CD1c-positive myeloid dendritic cell (primary cell): ENCODE data around the gene SYNDIG1.

Source experiments
- DNase-seq: peaks from one replicate; pipeline ENCODE4 v3.0.0-alpha.2; 2016; ENCODE audit errors: extremely low spot score

SYNDIG1 gene

GRCh38 chr20:24633521-24633920 lies 164.1 kb downstream of the SYNDIG1 start:
- no peak for DNase-seq

DNA sequence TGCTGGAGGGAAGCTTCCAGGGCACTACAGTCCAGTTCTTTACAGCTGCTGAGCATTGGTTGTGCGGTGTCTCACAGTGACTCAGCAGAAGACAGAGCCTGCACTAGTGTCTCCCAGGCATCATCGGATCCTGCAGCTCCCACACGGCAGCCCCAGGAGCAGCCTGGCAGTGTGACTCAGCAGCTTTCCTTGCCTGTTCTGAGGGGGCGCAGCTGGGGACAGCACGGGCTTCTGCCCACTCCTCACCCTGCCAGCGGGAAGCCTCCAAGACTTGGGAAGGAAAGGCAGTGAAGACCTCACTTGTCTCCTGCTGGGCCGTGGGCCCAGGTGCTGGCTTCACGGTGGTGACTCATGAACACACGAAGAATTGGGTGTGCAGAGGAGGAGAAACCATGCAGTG lies 165.4 kb downstream of the SYNDIG1 start:
- DNase-seq, result no peak

GRCh38 chr20:24636626-24637025 lies 167.2 kb downstream of the SYNDIG1 start:
- DNase-seq, result no peak

GRCh38 chr20:24637087-24637486 lies 167.7 kb downstream of the SYNDIG1 start:
- no peak for DNase-seq

DNA sequence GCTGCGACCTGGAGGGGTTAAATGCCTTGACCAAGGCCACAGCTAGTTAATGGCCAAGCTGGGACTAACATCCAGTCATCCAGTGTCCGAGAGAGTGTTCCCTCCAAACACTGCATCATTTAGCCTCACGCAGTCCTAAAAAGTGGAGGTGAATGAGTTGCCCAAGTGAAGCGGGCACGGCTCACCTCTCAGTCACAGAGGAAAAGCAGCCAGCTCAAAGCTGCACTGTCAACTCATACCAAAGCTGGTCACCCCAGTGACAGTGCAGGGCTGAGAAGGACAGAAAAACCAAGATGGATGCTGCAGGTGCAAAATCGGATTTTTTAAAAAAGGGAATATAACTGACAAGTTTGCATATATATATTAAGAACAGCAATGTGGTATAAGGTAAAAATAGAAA lies 168.5 kb downstream of the SYNDIG1 start:
- no peak for DNase-seq

DNA sequence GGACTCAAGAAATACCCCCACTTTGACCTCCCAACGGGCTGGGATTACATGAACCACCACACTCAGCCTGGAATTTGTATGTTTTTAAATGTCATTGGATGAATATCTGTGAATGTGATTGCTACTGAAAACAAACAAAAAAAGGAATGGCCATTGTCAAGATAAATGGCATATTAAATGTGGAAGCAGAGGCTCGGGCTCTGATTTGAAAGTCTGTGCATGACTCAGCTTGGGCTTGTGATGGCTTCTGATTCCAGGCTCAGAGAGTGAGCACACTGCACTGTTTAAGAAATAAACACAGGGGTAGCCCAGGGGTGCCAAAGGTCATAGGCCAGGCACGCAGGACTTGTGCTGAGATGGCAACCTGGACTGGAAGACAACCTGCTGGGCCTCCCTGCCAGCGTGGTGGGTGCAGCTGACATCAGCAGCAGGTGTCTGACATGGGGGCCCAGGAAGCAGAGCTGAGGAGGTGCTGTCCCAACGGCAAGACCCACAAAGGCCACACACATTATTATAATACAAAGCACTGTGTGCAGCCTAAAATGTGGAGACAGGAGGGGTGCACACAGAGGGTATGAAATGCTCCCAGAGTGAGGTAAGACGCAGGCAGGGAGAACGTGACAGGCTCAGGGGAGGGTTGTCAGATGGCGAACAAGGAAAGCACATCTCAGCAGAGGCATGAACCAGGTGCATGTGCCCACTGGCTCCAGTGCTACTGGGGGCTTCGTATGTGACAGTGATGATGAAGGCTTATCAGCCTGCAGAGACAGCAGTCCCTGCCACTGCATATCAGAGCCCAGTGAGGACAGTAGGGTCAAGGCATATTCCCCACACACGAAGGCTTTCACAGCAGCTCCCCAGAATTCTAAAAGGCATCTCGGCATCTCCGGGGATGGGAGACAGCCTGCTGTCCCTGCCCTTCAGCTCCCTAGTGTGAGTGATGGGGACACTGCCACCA lies 169.4 kb downstream of the SYNDIG1 start:
- no peak for DNase-seq

DNA sequence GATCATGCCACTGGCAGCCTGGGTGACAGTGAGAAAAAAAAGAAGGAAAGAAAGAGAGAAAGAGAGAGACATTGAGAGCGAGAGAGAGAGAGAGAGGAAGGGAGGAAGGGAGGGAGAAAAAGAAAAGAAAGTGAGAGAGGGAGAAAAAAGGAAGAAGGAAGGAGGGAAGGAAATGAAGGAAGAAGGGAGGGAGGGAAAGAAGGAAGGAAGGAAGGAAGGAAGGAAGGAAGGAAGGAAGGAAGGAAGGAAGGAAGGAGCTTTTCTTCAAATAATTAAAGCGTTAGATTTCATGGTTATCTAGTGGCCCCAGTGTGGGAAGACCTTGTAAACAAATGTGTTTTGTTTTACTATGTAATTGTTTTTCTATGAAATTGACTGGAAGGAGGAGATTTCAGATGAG lies 170.8 kb downstream of the SYNDIG1 start:
- DNase-seq, result no peak

DNA sequence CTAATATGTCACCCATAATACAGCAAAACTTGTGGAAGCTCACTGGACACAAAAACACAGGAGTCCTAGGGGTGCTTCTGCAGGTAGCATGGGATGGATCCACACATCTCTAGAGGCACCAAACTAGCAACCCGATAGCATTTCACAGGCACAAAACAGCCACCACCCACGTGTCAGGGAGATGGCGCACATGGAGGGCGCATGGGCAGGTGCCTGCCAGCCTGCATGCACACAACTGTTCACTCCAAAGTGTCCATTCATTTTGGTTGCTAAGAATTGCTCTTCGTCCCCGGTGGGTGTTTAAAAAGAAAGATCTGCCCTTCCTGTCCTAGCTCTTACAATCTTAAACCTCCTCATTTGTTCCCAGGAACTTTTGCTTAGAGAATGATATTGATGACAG lies 171.3 kb downstream of the SYNDIG1 start:
- no peak for DNase-seq

GRCh38 chr20:24643731-24644626 lies 174.6 kb downstream of the SYNDIG1 start:
- no peak for DNase-seq

- no peak for DNase-seq
Measured at GRCh38 chr20:24646321-24646720, 176.9 kb downstream of the SYNDIG1 start.

DNA sequence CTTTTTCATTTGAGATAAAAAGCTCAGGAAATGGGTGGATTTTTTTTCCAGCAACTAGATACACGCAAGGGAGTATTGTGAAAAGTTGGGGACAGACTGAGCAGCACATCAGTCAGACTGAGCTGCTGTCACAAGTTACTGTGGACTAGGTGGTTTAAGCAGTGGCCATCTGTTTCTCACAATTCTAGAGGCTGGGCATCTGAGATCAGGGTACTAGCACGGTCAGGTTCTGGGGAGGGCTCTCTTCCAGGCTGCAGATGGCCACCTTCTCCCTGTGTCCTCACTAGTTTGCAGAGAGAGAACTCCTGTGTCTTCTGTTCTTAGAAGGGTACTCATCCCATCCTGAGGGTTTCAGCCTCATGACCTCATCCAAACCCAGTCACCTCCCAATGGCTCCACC lies 178.3 kb downstream of the SYNDIG1 start:
- no peak for DNase-seq

DNA sequence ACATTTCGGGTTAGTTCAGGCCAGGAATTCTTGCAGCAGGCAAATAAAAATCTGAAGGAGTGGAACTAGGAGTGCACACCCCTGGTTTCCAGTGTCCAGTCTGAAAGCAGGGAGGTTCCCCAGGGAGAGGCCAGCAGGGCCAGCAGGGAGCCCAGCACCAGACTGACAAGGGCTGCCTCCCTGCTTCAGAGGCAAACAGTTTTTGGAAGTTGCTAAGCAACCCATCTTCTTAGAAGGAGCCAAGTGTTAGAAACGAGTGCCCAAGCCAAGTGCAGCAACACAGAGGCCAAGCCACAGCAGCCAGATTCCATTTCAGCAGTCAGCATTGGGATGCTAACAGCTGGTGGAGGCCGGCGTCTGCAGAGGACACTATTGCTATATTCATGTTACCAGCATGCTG lies 179.1 kb downstream of the SYNDIG1 start:
- no peak for DNase-seq

DNA sequence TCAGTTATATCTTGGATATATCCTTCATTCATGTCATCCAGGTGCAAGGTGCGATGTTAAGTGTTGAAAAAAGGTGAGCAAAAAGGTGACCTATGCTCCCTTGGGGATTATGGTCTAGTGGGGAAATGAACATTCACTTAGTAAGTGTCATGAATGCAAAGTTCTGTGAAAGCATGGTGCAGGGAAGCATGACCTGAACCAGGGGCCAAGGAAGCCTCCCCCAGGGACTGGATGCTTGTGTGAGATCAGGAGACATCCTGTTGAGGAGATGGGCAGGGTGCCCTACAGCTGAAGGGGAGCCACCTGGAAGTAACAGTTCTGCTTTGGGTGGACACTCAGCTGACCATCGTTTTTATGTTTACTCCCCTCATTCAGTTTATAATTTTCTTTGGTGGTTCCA lies 179.5 kb downstream of the SYNDIG1 start:
- no peak for DNase-seq

- DNase-seq, result no peak
Measured at GRCh38 chr20:24649787-24650490, 180.5 kb downstream of the SYNDIG1 start.

DNA sequence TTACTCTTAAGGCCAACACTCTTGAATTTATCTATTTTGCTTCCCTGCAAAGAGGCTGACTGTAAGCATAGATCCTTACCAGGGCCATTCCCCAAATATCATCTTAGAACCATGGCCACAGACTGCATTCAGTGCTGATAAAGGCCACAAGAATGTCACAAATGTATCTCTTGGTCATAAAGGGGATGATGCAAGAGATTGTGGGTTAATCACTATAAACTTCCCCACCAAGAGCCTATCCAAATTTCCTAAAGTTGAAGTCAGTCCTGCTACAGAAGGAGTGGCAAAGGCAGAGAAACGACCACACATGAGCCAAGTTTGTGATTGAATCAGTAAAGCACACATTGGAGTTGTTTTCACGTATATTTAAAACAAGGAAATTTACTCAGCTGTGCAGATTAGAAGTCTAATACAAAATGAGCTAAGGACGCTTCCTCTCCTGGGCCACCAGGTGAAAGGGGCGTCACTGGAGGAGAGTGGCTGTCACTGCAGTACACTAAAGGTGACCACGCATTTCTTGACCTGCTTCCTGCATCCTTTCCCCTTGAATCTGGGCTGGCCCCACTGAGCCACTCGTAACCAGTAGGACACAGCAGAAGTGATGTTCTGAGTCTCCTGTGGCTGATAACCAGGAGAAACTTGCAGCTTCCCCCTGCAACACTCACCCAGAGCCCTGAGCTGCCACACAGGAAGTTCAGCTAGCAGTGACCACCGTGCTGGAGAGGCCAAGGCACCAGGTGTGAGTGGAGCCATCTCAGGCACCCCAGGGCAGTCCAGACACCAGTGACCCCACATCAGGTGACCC lies 181.9 kb downstream of the SYNDIG1 start:
- no peak for DNase-seq

GRCh38 chr20:24651976-24652345 lies 182.5 kb downstream of the SYNDIG1 start:
- DNase-seq, result no peak

DNA sequence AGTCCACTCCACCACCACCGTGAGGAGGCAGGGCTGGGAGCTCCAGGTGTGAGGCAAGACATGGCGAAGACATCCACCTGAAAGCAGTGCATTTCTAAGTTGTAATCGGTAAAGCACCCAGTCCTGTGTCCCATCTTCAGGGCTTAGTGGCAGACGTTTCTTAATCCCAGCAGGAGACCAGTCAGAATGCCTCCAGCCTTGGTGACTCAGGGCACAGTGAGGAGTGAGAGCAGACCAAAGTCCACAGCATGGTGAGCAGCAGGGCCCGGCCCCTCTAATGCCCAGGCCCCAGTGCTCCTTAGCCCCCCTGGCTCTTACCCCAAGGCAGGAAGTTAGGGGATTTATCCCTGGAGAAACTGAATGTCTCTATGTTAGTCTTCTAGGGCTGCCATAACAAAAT lies 183.9 kb downstream of the SYNDIG1 start:
- DNase-seq, result no peak

- DNase-seq, result no peak
Measured at GRCh38 chr20:24654425-24654824, 185.0 kb downstream of the SYNDIG1 start.

- no peak for DNase-seq
Measured at GRCh38 chr20:24656391-24656790, 187.0 kb downstream of the SYNDIG1 start.

DNA sequence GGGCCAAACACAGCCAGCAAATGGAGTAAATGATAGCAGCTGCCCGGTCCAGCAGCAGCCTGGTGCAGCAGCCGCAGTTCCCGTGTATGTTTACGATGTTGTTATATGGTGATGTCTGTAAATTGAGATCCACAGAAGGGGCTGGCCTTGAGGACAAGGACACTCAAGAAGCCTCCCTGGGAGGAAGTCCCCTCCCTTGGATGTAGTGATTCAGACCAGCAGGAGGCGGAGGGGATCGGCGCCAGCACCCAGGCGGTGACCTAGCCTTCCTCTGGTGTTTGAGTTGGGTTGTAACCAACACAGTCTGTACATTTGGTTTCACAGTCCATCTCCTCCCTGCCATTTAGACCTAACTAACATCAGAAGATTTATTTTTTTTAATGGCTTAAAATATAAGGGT lies 187.8 kb downstream of the SYNDIG1 start:
- DNase-seq, result no peak

DNA sequence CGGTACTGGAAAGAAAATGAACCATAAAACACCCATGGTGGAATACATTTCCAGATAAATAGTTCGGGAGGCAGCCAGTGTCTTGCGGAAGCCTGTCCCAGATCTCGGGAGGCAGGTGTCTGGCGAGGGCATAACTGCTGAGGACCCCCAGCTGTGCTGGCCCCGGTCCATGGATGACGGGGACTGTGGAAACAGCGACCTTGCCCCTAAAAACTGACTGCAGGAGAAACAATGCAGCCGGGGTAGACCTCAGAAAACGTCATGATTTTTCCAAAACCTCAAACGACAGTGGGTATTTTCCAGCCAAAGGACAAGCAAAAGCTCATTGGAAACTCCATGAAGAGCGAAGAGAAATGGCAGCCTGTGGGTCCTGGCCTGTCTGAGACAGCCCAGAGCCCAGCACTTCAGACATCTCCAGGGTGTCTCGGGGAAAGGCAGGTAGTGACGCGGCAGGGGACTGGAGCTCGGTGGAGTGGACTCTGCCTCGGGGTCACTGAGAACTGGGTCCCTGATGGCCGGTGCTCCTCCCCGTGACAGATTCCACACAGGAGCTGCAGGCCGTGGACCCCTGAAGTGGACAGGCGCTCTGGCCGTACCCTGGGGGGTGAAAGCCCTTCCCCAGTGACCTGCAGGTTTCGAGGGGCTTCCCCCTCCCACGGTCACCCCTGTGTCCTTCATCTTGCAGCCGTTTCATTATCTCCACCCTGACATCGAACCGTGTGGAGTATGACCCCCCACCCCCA lies 188.6 kb downstream of the SYNDIG1 start:
- DNase-seq, result no peak
